HepG2 (cell line): ENCODE results near the gene ARID5B. TPM values are rescaled to one million over a fixed set of nuclear protein-coding genes. Genes with fewer than 3 reads are reported as not detected.

ENCODE experiments used
- ATAC-seq: fragments of 200-7000 bp; cut with Tn5 transposase; 3 replicates; pipeline ENCODE4 v1.9.1; 2020; ENCODE audit warnings: mild to moderate bottlenecking, moderate library complexity
- BruUV-seq: library from RNA; stranded (reverse); fragments of 400-500 nt; replicated peaks from 2 replicates; lab custom pipeline; 2021; lab: Mats Ljungman, UMichigan
- CTCF ChIA-PET: fragments of 300-600 bp; formaldehyde crosslinking; extraction: SDS; loops from one replicate; lab custom pipeline; 2021; ENCODE audit warnings: low total read pairs, inconsistent platforms, low intra/inter-chr PET ratio; lab: Yijun Ruan, JAX
- POLR2A ChIA-PET: fragments of 350-600 bp; sonication (Branson Sonifier 250); formaldehyde crosslinking; loops from one replicate; lab custom pipeline; 2020; ENCODE audit warnings: antibody characterized with exemption, inconsistent platforms; lab: Yijun Ruan, JAX
- DNase-seq: peaks from one replicate; pipeline ENCODE4 v3.0.0-alpha.2; 2015; ENCODE audit warnings: low spot score
- FAIRE-seq: peaks from 3 replicates; lab custom pipeline; 2011; peaks lifted over from hg19 to GRCh38; lab: Jason Lieb, UNC
- H2AFZ ChIP-seq: one replicate; pipeline ENCODE4 v1.6.1; 2011; ENCODE audit warnings: low read length, inconsistent platforms
- H3K27ac ChIP-seq: fragments of 300-600 bp; 3 replicates; pipeline ENCODE4 v1.8.0; 2011; ENCODE audit warnings: mixed run types, mild to moderate bottlenecking, mixed read lengths, low read length, inconsistent platforms; ENCODE audit not compliant: insufficient read depth; ENCODE audit errors: extremely low read length
- H3K27me3 ChIP-seq, 2 experiments: fragments of 200-600 bp in 1 of 2; 2 replicates in 1 of 2; 3 replicates in 1 of 2; pipeline versions ENCODE4 v1.6.0 to v1.8.0; 2011; ENCODE audit warnings: low read length in 2 of 2, mild to moderate bottlenecking in 2 of 2, moderate library complexity in 2 of 2, inconsistent platforms in 1 of 2; ENCODE audit not compliant: insufficient read depth in 2 of 2, control insufficient read depth in 1 of 2
- H3K36me3 ChIP-seq, 2 experiments: fragments of 200-600 bp in 1 of 2; replicated peaks in 1 of 2; 2 replicates in 1 of 2; 3 replicates in 1 of 2; pipeline versions ENCODE4 v1.5.1 to v1.8.0; 2011; ENCODE audit warnings: low read length in 2 of 2, inconsistent platforms in 1 of 2; ENCODE audit not compliant: insufficient read depth in 2 of 2, control insufficient read depth in 1 of 2
- H3K4me1 ChIP-seq: 2 replicates; pipeline ENCODE4 v1.5.1; 2012; ENCODE audit warnings: low read length, inconsistent platforms; ENCODE audit not compliant: insufficient read depth
- H3K4me2 ChIP-seq: 2 replicates; pipeline ENCODE4 v1.6.0; 2011; ENCODE audit warnings: low read depth, low read length, inconsistent platforms
- H3K4me3 ChIP-seq, 3 experiments: fragments of 200-600 bp in 1 of 3; sonication (generic), shearing (Covaris generic) in 1 of 3; replicated peaks in 1 of 3; 2 replicates each; pipeline ENCODE4 v1.5.1; 2011 to 2016; ENCODE audit warnings: low read length in 3 of 3, inconsistent platforms in 2 of 3, low read depth in 2 of 3, mild to moderate bottlenecking in 2 of 3, control low read depth in 1 of 3, mixed read lengths in 1 of 3; ENCODE audit not compliant: insufficient read depth in 1 of 3
- H3K79me2 ChIP-seq: one replicate; pipeline ENCODE4 v1.6.1; 2011; ENCODE audit warnings: low read length, inconsistent platforms; ENCODE audit not compliant: insufficient read depth
- H3K9ac ChIP-seq: 2 replicates; pipeline ENCODE4 v1.6.0; 2011; ENCODE audit warnings: mild to moderate bottlenecking, low read depth, low read length, inconsistent platforms; ENCODE audit not compliant: insufficient read depth
- H3K9me3 ChIP-seq: 2 replicates; pipeline ENCODE4 v1.5.1; 2012; ENCODE audit warnings: mild to moderate bottlenecking, low read length
- H4K20me1 ChIP-seq: 2 replicates; pipeline ENCODE4 v1.6.0; 2011; ENCODE audit warnings: inconsistent platforms, mild to moderate bottlenecking, low read length, moderate library complexity; ENCODE audit not compliant: insufficient read depth
- ARHGAP35 ChIP-seq: sonication (generic); formaldehyde crosslinking; IDR thresholded peaks from 2 replicates; pipeline ENCODE4 v1.9.0; 2022; ENCODE audit warnings: mild to moderate bottlenecking, inconsistent platforms, moderate library complexity, missing genetic modification reagents, borderline replicate concordance
- ATF1 ChIP-seq: IDR thresholded peaks from 2 replicates; pipeline ENCODE4 v1.6.1; 2016; ENCODE audit warnings: mild to moderate bottlenecking, control low read depth
- BCL6 ChIP-seq: IDR thresholded peaks from 2 replicates; pipeline ENCODE4 v1.6.1; 2016; ENCODE audit warnings: missing genetic modification reagents, missing compliant biosample characterization
- CHD4 ChIP-seq: fragments of 200-600 bp; sonication (generic); IDR thresholded peaks from 2 replicates; pipeline ENCODE4 v1.7.0; 2017; ENCODE audit warnings: mild to moderate bottlenecking, low read length, borderline replicate concordance
- DMAP1 ChIP-seq: IDR thresholded peaks from 2 replicates; pipeline ENCODE4 v1.6.1; 2016
- DRAP1 ChIP-seq: IDR thresholded peaks from 2 replicates; pipeline ENCODE4 v1.6.1; 2016; ENCODE audit warnings: missing genetic modification reagents, missing compliant biosample characterization
- GMEB2 ChIP-seq: IDR thresholded peaks from 2 replicates; pipeline ENCODE4 v1.6.1; 2016; ENCODE audit warnings: missing biosample characterization, missing genetic modification reagents, low read depth
- HNRNPL ChIP-seq: fragments of 200-400 bp; formaldehyde crosslinking; IDR thresholded peaks from 2 replicates; pipeline ENCODE4 v1.6.1; 2017; ENCODE audit warnings: mild to moderate bottlenecking, low read depth, low read length
- IRF1 ChIP-seq: sonication (generic); formaldehyde crosslinking; IDR thresholded peaks from 2 replicates; pipeline ENCODE4 v1.4.0; 2020; ENCODE audit warnings: low read depth, mild to moderate bottlenecking, missing genetic modification reagents
- MEIS1 ChIP-seq: sonication (generic); formaldehyde crosslinking; IDR thresholded peaks from 2 replicates; pipeline ENCODE4 v1.9.0; 2021; ENCODE audit warnings: mild to moderate bottlenecking, missing genetic modification reagents, moderate library complexity, borderline replicate concordance
- NFE2L1 ChIP-seq: sonication (generic); formaldehyde crosslinking; IDR thresholded peaks from 2 replicates; pipeline ENCODE4 v1.4.0; 2020; ENCODE audit warnings: missing genetic modification reagents, mild to moderate bottlenecking, borderline replicate concordance
- NFIB ChIP-seq: sonication (generic); formaldehyde crosslinking; IDR thresholded peaks from 2 replicates; pipeline ENCODE4 v1.9.0; 2021; ENCODE audit warnings: missing genetic modification reagents, mild to moderate bottlenecking, borderline replicate concordance
- POLR2G ChIP-seq: fragments of 200-400 bp; formaldehyde crosslinking; IDR thresholded peaks from 2 replicates; pipeline ENCODE4 v1.6.1; 2018; ENCODE audit warnings: mild to moderate bottlenecking, low read depth, low read length, moderate library complexity
- SATB2 ChIP-seq: sonication (generic); formaldehyde crosslinking; IDR thresholded peaks from 2 replicates; pipeline ENCODE4 v1.5.0; 2020; ENCODE audit warnings: missing genetic modification reagents
- U2AF2 ChIP-seq: fragments of 200-400 bp; formaldehyde crosslinking; IDR thresholded peaks from 2 replicates; pipeline ENCODE4 v1.6.1; 2017; ENCODE audit warnings: low read depth, mild to moderate bottlenecking, low read length
- ZFP82 ChIP-seq: sonication (generic); formaldehyde crosslinking; IDR thresholded peaks from 2 replicates; pipeline ENCODE4 v1.5.1; 2020; ENCODE audit warnings: mild to moderate bottlenecking, missing genetic modification reagents, borderline replicate concordance
- WGBS: methylation state at CpG from one replicate; pipeline ENCODE4 v1.1.6; 2017; ENCODE audit warnings: low lambda C conversion rate; 5-methylcytosine and 5-hydroxymethylcytosine counted together
- in situ Hi-C: cut with HindIII; loops from 2 replicates; pipeline ENCODE4 v1.10.0; 2017; ENCODE audit warnings: low pct_unique_long_range_greater_than_20kb; ENCODE audit not compliant: extremely low pct_ligation_motif_present
- intact Hi-C: fragments of 100-400 bp; cut with micrococcal nuclease; formaldehyde crosslinking; loops from one replicate; pipeline ENCODE4 v1.10.0; 2022; ENCODE audit not compliant: unreplicated experiment
- polyA plus RNA-seq, 8 experiments: library from polyadenylated mRNA; depleted of rRNA in 3 of 8; stranded (reverse) in 7 of 8; unstranded in 1 of 8; fragments of >200 nt; fragmentation: Illumina TruSeq in 4 of 8; extraction: Trizol in 4 of 8; gene quantifications; 2 replicates each; pipeline versions ENCODE4 v1.2.1 to v1.2.3, GENCODE V29; 2011 to 2016; ENCODE audit warnings: low read depth in 4 of 8, missing spikeins in 1 of 8, mixed read lengths in 1 of 8; ENCODE audit not compliant: insufficient read depth in 1 of 8
- total RNA-seq, 5 experiments: library from RNA; depleted of rRNA; stranded (reverse); fragments of >200 nt; fragmentation: Illumina TruSeq; extraction: Trizol; gene quantifications; 2 replicates each; pipeline ENCODE4 v1.2.3, GENCODE V29; 2016; ENCODE audit warnings: low read depth in 1 of 5
- TF ChIP-seq, protein P1 (sequence below): IDR thresholded peaks from 2 replicates; pipeline ENCODE4 v1.6.1; 2012; ENCODE audit warnings: inconsistent platforms

The ARID5B gene
- total and polyA plus RNA-seq, 2 of the 13 experiments (the other 11 are each of a cell fraction or from before 2014, with no cell fraction given): 6.2 to 21.1 TPM

- no peak overlapping the region for H2AFZ ChIP-seq
- WGBS: 57% methylated on average over 3 of the region's 3 CpGs
- H4K20me1 ChIP-seq: no peaks in the 10 kb centered on the region
- DNase-seq: no peak
- no peaks in the 10 kb centered on the region for H3K36me3 ChIP-seq
- no peaks in the 10 kb centered on the region for H3K27me3 ChIP-seq
- intact Hi-C loops: no loop called here
- H3K9me3 ChIP-seq: no peaks in the 10 kb centered on the region; the same call in 1 of the 2 replicates
- no peak overlapping the region for H3K4me2 ChIP-seq
- H3K79me2 ChIP-seq: no peaks in the 10 kb centered on the region
- no peak for FAIRE-seq
- in situ Hi-C loops: no loop called here
- ATAC-seq: no peak
- H3K4me3 ChIP-seq: no peak overlapping the region
- POLR2A ChIA-PET: no interaction called here
- H3K9ac ChIP-seq: no peak overlapping the region
- no peak for TF ChIP-seq BCL6 (CRISPR knock-in tag)
- no peak for TF ChIP-seq NFE2L1 (CRISPR knock-in tag)
- TF ChIP-seq ZFP82: no peak
- TF ChIP-seq, all 625 proteins: peak for 0
- CTCF ChIA-PET: no interaction called here
- BruUV-seq: no TSS peak
- Histone ChIP-seq H3K4me1 (peaks cover 12% of the 10 kb centered on the region), H3K27ac (no peak overlapping the region)
These were observed 229.4 kb downstream of the ARID5B start for GRCh38 chr10:62130948-62131347.

DNA sequence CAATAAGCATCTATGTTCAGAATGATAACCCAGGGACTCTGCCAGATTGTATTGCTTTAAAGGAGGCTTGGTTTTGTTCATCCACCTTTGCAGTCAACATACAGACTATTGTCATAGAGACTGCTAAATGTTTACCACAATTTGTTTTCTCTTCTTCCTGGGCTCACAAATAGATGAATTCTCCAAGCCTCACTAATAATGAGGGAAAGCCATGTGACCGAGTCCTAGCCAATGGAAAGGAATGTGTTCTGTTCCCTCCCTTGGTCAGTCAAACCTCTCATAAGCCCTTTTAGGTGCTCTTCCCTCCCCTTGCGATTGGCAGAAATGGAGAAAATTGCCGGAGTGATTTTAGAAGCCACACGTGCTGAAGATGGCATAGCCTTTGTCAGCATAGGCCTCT, 230.2 kb downstream of the ARID5B start:
- WGBS: 46% methylated on average over 4 of the region's 4 CpGs
- no peaks in the 10 kb centered on the region for H4K20me1 ChIP-seq
- intact Hi-C loops: no loop called here
- CTCF ChIA-PET: no interaction called here
- no peaks in the 10 kb centered on the region for H3K36me3 ChIP-seq
- FAIRE-seq (no peak), ATAC-seq (no peak), DNase-seq (no peak)
- H2AFZ ChIP-seq: no peak overlapping the region
- BruUV-seq: no TSS peak
- no peak overlapping the region for H3K9ac ChIP-seq
- H3K79me2 ChIP-seq: no peaks in the 10 kb centered on the region
- POLR2A ChIA-PET: no interaction called here
- H3K4me1 ChIP-seq: peaks cover 12% of the 10 kb centered on the region
- H3K27ac ChIP-seq: no peak overlapping the region
- no peaks in the 10 kb centered on the region for H3K27me3 ChIP-seq
- in situ Hi-C loops: no loop called here
- no peaks in the 10 kb centered on the region; the same call in 1 of the 2 replicates for H3K9me3 ChIP-seq
- no peak overlapping the region for H3K4me3 ChIP-seq
- no peak overlapping the region for H3K4me2 ChIP-seq
- no peak for TF ChIP-seq CHD4
- no peak for TF ChIP-seq HNRNPL
- no peak for TF ChIP-seq DMAP1 (CRISPR knock-in tag)
- no peak for TF ChIP-seq DRAP1
- TF ChIP-seq MEIS1 (CRISPR knock-in tag): no peak
- TF ChIP-seq, protein P1, sequence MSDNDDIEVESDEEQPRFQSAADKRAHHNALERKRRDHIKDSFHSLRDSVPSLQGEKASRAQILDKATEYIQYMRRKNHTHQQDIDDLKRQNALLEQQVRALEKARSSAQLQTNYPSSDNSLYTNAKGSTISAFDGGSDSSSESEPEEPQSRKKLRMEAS: no peak
- no peak for TF ChIP-seq NFIB
- TF ChIP-seq SATB2 (CRISPR knock-in tag): no peak
- no peak for TF ChIP-seq GMEB2 (CRISPR knock-in tag)
- no peak for TF ChIP-seq ATF1 (CRISPR knock-in tag)
- no peak for TF ChIP-seq U2AF2
- no peak for TF ChIP-seq IRF1 (CRISPR knock-in tag)
- no peak for TF ChIP-seq POLR2G
- no peak for TF ChIP-seq ARHGAP35 (CRISPR knock-in tag)
